Skeletal muscle satellite cell (primary cell): ENCODE results near the gene PISD. TPM values are rescaled to one million over a fixed set of nuclear protein-coding genes. Genes with fewer than 3 reads are reported as not detected.
"Not testable (repeated sequence)": the region's sequence is repeated elsewhere in the genome, so short reads cannot be mapped to it uniquely, and the experiment has no call there.

Experiments
- H3K27me3 ChIP-seq: 2 replicates; pipeline ENCODE4 v1.7.0; 2013; ENCODE audit warnings: low read length; ENCODE audit not compliant: control insufficient read depth, insufficient read depth
- H3K36me3 ChIP-seq: 2 replicates; pipeline ENCODE4 v1.7.0; 2013; ENCODE audit warnings: mild to moderate bottlenecking, control low read depth, low read length; ENCODE audit not compliant: insufficient read depth
- H3K4me1 ChIP-seq: 2 replicates; pipeline ENCODE4 v1.7.0; 2013; ENCODE audit warnings: low read length; ENCODE audit not compliant: control insufficient read depth, insufficient read depth
- H3K4me2 ChIP-seq: 2 replicates; pipeline ENCODE4 v1.7.0; 2013; ENCODE audit warnings: mild to moderate bottlenecking, low read length
- H3K4me3 ChIP-seq: 2 replicates; pipeline ENCODE4 v1.7.0; 2013; ENCODE audit warnings: low read length
- H3K9ac ChIP-seq: 2 replicates; pipeline ENCODE4 v1.7.0; 2013; ENCODE audit warnings: mild to moderate bottlenecking, low read depth, low read length, moderate library complexity
- H3K9me3 ChIP-seq: replicated peaks from 2 replicates; pipeline ENCODE4 v1.7.0; 2013; ENCODE audit warnings: mild to moderate bottlenecking, control low read depth, low read length
- total RNA-seq: library from RNA; depleted of rRNA; stranded (reverse); fragments of >200 nt; gene quantifications from 2 replicates; pipeline ENCODE4 v1.2.3, GENCODE V29; 2012; rRNA removed

PISD gene
- 28.4 and 44.6 TPM in 2 replicates for total RNA-seq

DNA sequence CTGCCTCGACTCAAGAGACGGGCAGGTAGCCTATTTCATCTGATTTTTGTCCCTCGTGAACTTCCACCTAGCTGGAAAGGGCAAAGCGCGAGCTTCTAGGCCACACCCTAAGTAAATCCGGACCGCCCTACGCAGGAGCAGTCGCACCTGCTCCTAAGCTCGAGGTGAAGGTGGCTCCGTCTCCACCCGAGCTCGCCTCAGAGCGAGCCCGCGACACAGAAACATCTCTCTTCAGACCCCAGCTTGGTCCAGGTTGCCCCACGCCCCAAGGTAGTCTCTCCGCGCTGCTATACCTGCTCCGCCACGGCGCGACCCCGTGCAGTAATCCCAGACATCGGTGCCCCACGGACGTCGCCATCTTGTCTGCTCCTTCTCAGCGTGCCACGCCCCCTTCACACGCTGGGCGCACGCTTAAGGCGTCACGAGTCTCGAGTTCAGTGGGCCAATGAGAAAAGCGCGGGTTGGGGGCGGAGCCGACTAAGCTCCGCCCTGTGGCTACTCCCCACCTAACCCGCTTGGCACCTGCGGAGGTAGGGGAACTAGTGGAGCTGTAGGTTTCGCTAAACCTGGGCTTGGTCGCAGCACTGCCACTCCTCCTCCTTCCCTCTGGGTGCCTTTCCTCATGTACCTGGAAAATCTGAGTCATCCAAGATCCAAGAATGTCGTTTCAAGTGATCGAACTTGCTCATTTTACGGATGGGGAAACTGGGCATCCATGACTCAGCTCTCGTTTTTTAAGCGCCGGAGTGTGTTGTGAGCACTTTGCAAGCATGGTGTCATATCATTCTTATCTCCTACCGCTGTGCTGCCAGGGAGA is at the start of gene PISD:
PISD (minus strand) TSS at position 365 of the 817 bp plus-strand sequence; CDS start at position 358, 7 bp downstream.
- no peaks in the 10 kb centered on the region for H3K27me3 ChIP-seq
- peak within 1 kb of the TSS; percentile 80 for H3K4me2 ChIP-seq
- H3K4me3 ChIP-seq = peak within 1 kb of the TSS; percentile 94
- H3K9ac ChIP-seq = peak within 1 kb of the TSS; percentile 86
- H3K9me3 ChIP-seq = no peaks in the 10 kb centered on the region
- peaks cover 20% of the 10 kb centered on the region for H3K4me1 ChIP-seq
- H3K36me3 ChIP-seq = no peaks in the 10 kb centered on the region

DNA sequence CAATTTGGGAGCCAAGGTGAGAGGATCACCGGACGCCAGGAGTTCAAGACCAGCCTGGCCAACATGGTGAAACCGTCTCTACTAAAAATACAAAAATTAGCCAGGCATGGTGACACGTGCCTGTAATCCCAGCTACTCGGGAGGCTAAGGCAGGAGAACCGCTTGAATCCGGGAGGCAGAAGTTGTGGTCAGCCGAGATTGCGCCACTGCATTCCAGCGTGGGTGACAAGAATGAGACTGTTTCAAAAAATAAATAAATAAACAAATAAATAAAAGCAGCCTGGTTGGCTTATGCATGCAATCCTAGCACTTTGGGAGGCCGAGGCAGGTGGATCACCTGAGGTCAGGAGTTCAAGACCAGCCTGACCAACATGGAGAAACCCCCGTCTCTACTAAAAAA is 49.2 kb upstream of the PISD start:
- H3K9me3 ChIP-seq, H3K9ac ChIP-seq, H3K4me3 ChIP-seq, H3K4me1 ChIP-seq, H3K27me3 ChIP-seq, H3K4me2 ChIP-seq: not testable (repeated sequence)
- H3K36me3 ChIP-seq = peaks cover 46% of the 10 kb centered on the region

DNA sequence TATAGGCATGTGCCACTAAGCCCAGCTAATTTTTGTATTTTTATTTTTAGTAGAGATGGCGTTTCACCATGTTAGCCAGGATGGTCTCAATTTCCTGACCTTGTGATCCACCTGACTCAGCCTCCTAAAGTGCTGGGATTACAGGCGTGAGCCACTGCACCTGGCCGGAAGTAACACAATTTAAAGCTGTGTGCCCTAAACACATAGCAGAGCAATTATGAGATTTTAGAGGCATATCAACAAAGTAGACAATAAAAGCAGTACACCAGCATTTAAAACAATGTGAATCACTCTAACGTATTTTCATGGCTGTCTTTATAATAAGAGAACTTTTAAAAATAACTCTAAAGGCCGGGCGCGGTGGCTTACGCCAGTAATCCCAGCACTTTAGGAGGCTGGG is 45.5 kb upstream of the PISD start:
- Histone ChIP-seq H3K9ac (no peak overlapping the region), H3K4me3 (no peak overlapping the region), H3K4me1 (no peaks in the 10 kb centered on the region), H3K9me3 (no peaks in the 10 kb centered on the region), H3K4me2 (no peak overlapping the region), H3K27me3 (no peaks in the 10 kb centered on the region), H3K36me3 (peaks cover 27% of the 10 kb centered on the region)

DNA sequence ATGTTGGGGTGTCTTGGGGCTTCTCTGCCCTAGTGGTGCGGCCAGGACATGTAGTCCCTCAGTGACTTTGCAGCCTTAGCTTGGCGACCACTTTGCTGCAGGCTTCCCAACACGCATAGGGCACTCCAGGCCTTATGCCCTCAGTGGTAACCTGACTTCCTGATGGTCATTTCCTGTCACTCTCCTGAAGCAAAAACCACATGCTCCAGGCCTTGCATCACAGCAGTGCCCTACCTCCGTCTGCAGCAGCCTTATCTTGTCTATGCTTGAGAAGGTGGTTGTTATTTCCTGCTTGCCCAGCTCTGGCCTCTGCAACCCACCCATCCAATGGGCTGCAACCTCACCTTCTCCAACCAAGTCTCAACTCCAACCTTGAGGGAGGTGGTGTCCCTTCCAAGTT is 33.4 kb upstream of the PISD start:
- Histone ChIP-seq H3K9me3 (no peaks in the 10 kb centered on the region), H3K36me3 (peaks cover 52% of the 10 kb centered on the region)

DNA sequence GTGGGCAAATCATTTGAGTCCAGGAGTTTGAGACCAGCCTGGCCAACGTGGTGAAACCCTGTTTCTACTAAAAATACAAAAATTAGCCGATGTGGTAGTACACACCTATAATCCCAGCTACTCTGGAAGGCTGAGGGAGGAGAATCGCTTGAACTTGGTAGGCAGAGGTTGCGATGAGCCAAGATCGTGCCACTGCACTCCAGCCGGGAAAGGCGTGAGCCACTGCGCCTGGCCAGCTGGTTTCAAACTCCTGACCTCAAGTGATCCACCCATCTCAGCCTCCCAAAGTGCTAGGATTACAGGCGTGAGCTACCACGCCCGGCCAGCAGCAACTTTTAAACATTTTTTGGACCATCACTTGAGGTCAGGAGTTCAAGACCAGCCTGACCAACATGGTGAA is 32.0 kb upstream of the PISD start:
- not testable (repeated sequence) for H3K27me3 ChIP-seq, H3K4me1 ChIP-seq, H3K4me3 ChIP-seq, H3K4me2 ChIP-seq, H3K9ac ChIP-seq, H3K9me3 ChIP-seq
- peaks cover 46% of the 10 kb centered on the region for H3K36me3 ChIP-seq

More for the DNA sequence above, 33.4 kb upstream of the PISD start:
- Histone ChIP-seq H3K4me2 (no peak overlapping the region), H3K9ac (no peak overlapping the region), H3K4me1 (peaks cover 8% of the 10 kb centered on the region), H3K27me3 (no peaks in the 10 kb centered on the region), H3K4me3 (no peak overlapping the region)

DNA sequence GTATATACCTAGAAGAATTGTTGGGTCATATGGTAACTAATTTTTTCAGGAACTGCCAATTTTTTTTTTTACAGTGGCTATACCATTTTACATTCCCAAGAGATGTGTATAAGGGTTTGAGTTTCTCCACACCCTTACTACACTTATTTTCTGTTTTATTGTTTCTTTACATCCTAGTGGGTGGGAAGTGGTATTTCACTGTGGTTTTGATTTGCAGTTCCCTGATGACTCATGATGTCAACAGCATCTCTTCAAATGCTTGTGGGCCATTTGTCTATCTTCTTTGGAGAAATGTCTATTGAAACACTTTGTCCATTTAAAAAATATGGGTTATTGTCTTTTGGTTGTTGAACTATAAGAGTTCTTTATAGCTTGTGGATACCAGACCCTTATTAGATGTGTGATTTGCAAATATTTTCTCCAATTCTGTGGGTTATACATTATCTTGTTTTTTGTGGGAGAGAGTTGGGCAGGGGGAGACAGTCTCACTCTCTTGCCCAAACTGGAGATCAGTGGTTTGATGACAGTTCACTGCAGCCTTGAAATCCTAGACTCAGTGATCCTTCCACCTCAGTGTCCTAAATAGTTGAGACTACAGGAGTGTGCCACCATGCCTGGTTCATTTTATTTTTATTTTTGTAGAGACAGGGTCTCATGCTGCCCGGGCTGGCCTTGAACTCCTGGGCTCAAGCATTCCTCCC is 30.3 kb upstream of the PISD start:
- Histone ChIP-seq H3K9me3 (no peaks in the 10 kb centered on the region), H3K9ac (no peak overlapping the region), H3K27me3 (no peaks in the 10 kb centered on the region), H3K36me3 (peaks cover 42% of the 10 kb centered on the region), H3K4me3 (no peak overlapping the region), H3K4me2 (no peak overlapping the region), H3K4me1 (peaks cover 8% of the 10 kb centered on the region)

DNA sequence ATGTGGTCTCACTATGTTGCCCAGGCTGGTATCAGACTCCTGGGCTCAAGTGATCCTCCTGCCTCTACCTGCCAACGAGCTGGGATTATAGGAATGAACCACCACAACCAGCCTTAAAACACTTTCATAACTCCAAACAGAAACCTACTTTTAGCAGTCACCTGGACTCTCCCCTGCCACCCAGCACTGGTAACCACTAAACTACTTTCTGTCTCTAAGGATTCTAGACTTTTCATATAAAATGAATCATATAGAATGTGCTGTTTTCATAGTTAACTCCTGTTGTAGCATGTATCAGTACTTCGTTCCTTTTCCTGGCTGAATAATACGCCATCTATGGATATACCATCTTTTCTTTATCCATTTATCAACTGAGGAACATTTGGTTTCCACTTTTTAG is 29.4 kb upstream of the PISD start:
- H3K27me3 ChIP-seq = no peaks in the 10 kb centered on the region
- no peaks in the 10 kb centered on the region for H3K9me3 ChIP-seq

DNA sequence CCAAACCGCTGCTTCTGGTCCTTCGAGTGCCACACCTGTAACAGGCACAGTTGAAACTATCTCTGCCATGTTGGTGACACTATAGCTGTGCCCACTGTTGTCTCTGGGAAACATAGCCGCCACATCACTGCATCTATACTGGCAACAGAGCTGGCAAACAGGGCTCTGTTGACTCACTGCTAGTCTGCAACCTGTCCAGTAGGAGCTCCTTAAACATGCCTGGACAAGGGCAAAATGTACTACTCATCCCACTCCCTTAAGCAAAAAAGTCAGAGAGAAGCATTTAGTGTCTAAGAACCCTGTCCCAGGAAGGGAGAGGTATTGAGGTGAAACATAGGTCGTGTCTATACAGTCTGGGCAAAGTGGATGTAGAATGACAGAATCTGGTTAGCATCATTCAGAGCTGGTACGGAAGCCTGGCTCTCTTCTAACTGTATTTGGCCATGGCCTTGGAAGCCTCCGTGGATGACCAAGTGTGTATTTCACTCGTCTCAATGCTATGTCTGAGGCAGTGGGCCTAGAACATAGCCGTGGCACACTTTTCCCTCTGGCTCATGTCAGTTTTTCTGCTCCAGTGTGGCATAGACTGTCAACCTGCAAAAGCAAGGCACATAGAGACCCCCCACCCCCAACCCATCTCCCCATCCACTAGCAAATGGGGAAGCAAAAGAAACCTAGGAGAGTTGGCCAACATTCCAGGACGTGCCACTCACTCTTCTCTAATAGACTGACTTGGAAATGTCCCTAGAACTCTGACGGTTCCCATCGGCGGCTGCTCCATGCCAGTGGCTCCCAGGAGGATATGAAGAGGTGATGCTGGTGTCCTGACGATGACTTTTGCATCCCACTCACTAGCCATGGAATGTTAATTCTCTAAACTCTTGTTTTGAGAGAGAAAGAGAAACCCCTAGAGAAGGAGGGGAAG is 21.4 kb upstream of the PISD start:
- Histone ChIP-seq H3K4me2 (no peak overlapping the region), H3K27me3 (no peaks in the 10 kb centered on the region), H3K9me3 (no peaks in the 10 kb centered on the region), H3K36me3 (peaks cover 46% of the 10 kb centered on the region), H3K4me3 (no peak overlapping the region), H3K9ac (no peak overlapping the region), H3K4me1 (peaks cover 40% of the 10 kb centered on the region)

More for the DNA sequence above, 29.4 kb upstream of the PISD start:
- H3K4me1 ChIP-seq = peaks cover 8% of the 10 kb centered on the region
- H3K4me3 ChIP-seq = no peak overlapping the region
- H3K9ac ChIP-seq = no peak overlapping the region
- H3K4me2 ChIP-seq = no peak overlapping the region
- peaks cover 44% of the 10 kb centered on the region for H3K36me3 ChIP-seq

DNA sequence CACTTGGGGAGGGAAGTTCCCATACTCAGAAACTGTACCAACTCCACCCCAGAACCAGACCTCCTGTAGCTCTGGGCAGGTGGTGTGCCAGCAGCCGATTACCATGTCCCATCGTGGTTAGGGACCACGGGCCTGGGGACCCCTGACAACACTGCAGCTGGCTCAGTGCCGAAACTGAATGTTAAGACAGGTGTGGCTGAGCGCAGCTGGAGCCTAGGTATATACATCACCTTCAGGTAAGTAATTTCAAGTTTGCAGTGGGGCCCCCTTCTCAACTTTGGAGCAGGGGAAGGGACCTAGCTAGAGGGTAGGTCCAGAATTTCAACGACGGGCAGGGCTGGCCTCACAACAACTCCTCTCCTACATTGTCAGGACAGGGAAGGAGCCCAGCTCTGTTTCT is 20.7 kb upstream of the PISD start:
- Histone ChIP-seq H3K9ac (no peak overlapping the region), H3K27me3 (no peaks in the 10 kb centered on the region), H3K36me3 (peaks cover 46% of the 10 kb centered on the region)

DNA sequence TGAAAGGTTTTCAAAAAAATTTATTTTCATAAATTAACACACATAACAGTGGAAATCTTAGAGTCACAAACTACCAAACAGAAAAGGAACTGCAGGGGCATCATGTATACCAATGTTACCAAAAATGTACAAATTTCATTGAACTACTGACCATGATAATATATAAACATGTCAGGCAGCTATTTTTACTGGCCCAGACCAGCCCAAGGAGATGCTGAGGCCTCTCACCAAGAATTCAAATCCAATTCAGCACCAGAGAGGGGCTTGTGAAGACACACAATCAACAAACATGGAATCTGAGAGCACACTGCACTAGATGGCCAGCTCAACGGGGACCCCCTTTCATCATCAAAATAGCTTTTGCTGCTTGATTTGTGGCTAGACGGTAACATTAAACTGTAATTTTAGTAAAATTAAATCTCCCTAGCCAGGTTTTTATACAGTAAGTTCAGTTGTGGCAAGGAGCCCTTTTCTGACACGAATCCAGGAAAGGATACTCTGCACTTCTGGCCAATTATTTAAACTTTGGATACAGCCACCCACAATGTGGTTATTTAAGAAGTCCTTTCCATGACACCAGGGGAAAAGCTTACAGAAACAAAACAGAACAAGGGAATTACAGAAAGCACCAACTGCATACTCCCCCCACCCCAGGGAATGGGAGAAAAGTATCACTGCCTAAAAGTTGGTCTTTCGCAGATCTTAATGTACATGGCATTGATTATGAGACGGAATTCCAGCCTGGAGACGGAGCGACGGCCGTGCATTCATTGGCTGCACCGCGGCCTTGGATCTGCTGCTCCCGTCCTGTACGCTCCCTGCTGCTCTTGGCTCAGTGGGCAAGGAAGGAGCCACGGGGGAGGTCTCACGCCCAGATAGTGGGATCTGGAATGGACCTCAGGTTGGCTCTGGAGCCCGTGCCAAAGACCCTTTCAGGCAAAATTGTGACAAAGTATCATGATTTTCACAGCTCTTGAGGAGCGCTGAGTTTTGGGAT is 19.6 kb upstream of the PISD start:
- no peaks in the 10 kb centered on the region for H3K9me3 ChIP-seq
- peak overlapping the region; percentile 25 for H3K4me3 ChIP-seq
- peaks cover 43% of the 10 kb centered on the region for H3K36me3 ChIP-seq
- peak overlapping the region; percentile 54 for H3K4me2 ChIP-seq
- peaks cover 40% of the 10 kb centered on the region for H3K4me1 ChIP-seq
- no peaks in the 10 kb centered on the region for H3K27me3 ChIP-seq
- peak overlapping the region; percentile 63 for H3K9ac ChIP-seq

More for the DNA sequence above, 20.7 kb upstream of the PISD start:
- Histone ChIP-seq H3K4me1 (peaks cover 40% of the 10 kb centered on the region), H3K4me3 (no peak overlapping the region), H3K9me3 (no peaks in the 10 kb centered on the region), H3K4me2 (no peak overlapping the region)
